CD14-positive monocyte (primary cell): ENCODE measurements around the gene ZSWIM3. TPM values are rescaled to one million over a fixed set of nuclear protein-coding genes. Genes with fewer than 3 reads are reported as not detected.

Source experiments
- DNase-seq, 3 donors: peaks; one replicate each; pipeline ENCODE4 v3.0.0-alpha.2; 2011 to 2022
- H2AFZ ChIP-seq: 2 replicates; pipeline ENCODE4 v1.6.0; 2012; ENCODE audit warnings: mild to moderate bottlenecking, low read depth, low read length, inconsistent platforms; ENCODE audit not compliant: insufficient read depth, poor library complexity, severe bottlenecking
- H3K27ac ChIP-seq, 2 donors: 1 replicate in 1 of 2; 2 replicates in 1 of 2; pipeline ENCODE4 v1.5.1; 2012 to 2013; ENCODE audit warnings: low read length in 2 of 2, control low read depth in 1 of 2, inconsistent platforms in 1 of 2, low read depth in 1 of 2, mild to moderate bottlenecking in 1 of 2
- H3K27me3 ChIP-seq, 2 donors: one replicate each; pipeline versions ENCODE4 v1.6.0 to v1.6.1; 2011 to 2013; ENCODE audit warnings: low read length in 2 of 2; ENCODE audit not compliant: control insufficient read depth in 2 of 2, insufficient read depth in 2 of 2
- H3K36me3 ChIP-seq, 2 donors: replicated peaks in 1 of 2; 1 replicate in 1 of 2; 2 replicates in 1 of 2; pipeline versions ENCODE4 v1.5.1 to v1.6.1; 2012 to 2013; ENCODE audit warnings: low read length in 2 of 2, control low read depth in 1 of 2, inconsistent platforms in 1 of 2, mild to moderate bottlenecking in 1 of 2; ENCODE audit not compliant: insufficient read depth in 2 of 2, control insufficient read depth in 1 of 2
- H3K4me1 ChIP-seq, 2 donors: 1 replicate in 1 of 2; 2 replicates in 1 of 2; pipeline versions ENCODE4 v1.5.1 to v1.6.1; 2012 to 2013; ENCODE audit warnings: low read length in 2 of 2, control low read depth in 1 of 2, inconsistent platforms in 1 of 2, mild to moderate bottlenecking in 1 of 2, moderate library complexity in 1 of 2; ENCODE audit not compliant: insufficient read depth in 2 of 2, control insufficient read depth in 1 of 2
- H3K4me2 ChIP-seq: replicated peaks from 2 replicates; pipeline ENCODE3; 2012; ENCODE audit warnings: low read length, moderate library complexity, mild to moderate bottlenecking; ENCODE audit not compliant: poor library complexity, severe bottlenecking; ENCODE audit errors: extremely low read depth
- H3K4me3 ChIP-seq, 3 experiments: fragments of 200-600 bp in 1 of 3; sonication (generic) in 1 of 3; replicated peaks in 1 of 3; 1 replicate in 2 of 3; 2 replicates in 1 of 3; pipeline ENCODE4 v1.5.1; 2011 to 2013; ENCODE audit warnings: low read length in 3 of 3, mild to moderate bottlenecking in 3 of 3, control low read depth in 2 of 3, low read depth in 2 of 3, inconsistent platforms in 1 of 3, moderate library complexity in 1 of 3
- H3K79me2 ChIP-seq: 2 replicates; pipeline ENCODE4 v1.6.0; 2012; ENCODE audit warnings: mild to moderate bottlenecking, control low read depth, inconsistent platforms, low read length, moderate library complexity; ENCODE audit not compliant: insufficient read depth
- H3K9ac ChIP-seq: 2 replicates; pipeline ENCODE4 v1.6.0; 2017; ENCODE audit warnings: low read length, mild to moderate bottlenecking; ENCODE audit not compliant: insufficient read depth, poor library complexity, severe bottlenecking
- H3K9me3 ChIP-seq, 2 donors: replicated peaks in 1 of 2; 1 replicate in 1 of 2; 2 replicates in 1 of 2; pipeline versions ENCODE4 v1.5.1 to v1.6.1; 2012 to 2013; ENCODE audit warnings: low read length in 2 of 2, control low read depth in 1 of 2; ENCODE audit not compliant: control insufficient read depth in 1 of 2, insufficient read depth in 1 of 2
- H4K20me1 ChIP-seq: 2 replicates; pipeline ENCODE4 v1.6.0; 2012; ENCODE audit warnings: mild to moderate bottlenecking, low read length, control low read depth, moderate library complexity; ENCODE audit not compliant: insufficient read depth
- H3K27ac Mint-ChIP-seq, 7 donors: one replicate each; pipeline ENCODE4 v1.8.0; 2020; ENCODE audit warnings: mild to moderate bottlenecking in 7 of 7, mixed read lengths in 7 of 7, moderate library complexity in 6 of 7, inconsistent platforms in 2 of 7
- H3K27me3 Mint-ChIP-seq, 3 donors: one replicate each; pipeline ENCODE4 v1.8.0; 2021 to 2022; ENCODE audit warnings: low read depth in 3 of 3, mild to moderate bottlenecking in 3 of 3, mixed read lengths in 3 of 3, moderate library complexity in 3 of 3, inconsistent platforms in 1 of 3
- H3K36me3 Mint-ChIP-seq, 2 donors: one replicate each; pipeline ENCODE4 v1.8.0; 2020; ENCODE audit warnings: mixed read lengths in 2 of 2, inconsistent platforms in 1 of 2, mild to moderate bottlenecking in 1 of 2
- H3K4me1 Mint-ChIP-seq: one replicate; pipeline ENCODE4 v1.8.0; 2020; ENCODE audit warnings: mild to moderate bottlenecking, mixed read lengths
- H3K4me3 Mint-ChIP-seq, 2 donors: one replicate each; pipeline ENCODE4 v1.8.0; 2020; ENCODE audit warnings: mild to moderate bottlenecking in 2 of 2, mixed read lengths in 2 of 2, moderate library complexity in 1 of 2
- H3K9me3 Mint-ChIP-seq, 7 donors: one replicate each; pipeline ENCODE4 v1.8.0; 2020 to 2022; ENCODE audit warnings: mixed read lengths in 7 of 7, mild to moderate bottlenecking in 6 of 7, moderate library complexity in 6 of 7, inconsistent platforms in 2 of 7
- CTCF ChIP-seq: fragments of 200-600 bp; IDR thresholded peaks from one replicate; pipeline ENCODE4 v1.8.0; 2022; ENCODE audit warnings: antibody characterized with exemption, mild to moderate bottlenecking
- WGBS: methylation state at CpG from one replicate; pipeline ENCODE4 v1.1.5; 2013; ENCODE audit warnings: missing lambda C conversion rate; ENCODE audit not compliant: insufficient coverage; 5-methylcytosine and 5-hydroxymethylcytosine counted together
- intact Hi-C, 2 donors: fragments of 100-400 bp; cut with micrococcal nuclease; formaldehyde crosslinking; loops; one replicate each; pipeline versions ENCODE4 v1.15.0 to v1.15.1; 2023
- polyA plus RNA-seq, 3 donors: library from polyadenylated mRNA; depleted of rRNA in 1 of 3; unstranded in 2 of 3; stranded (reverse) in 1 of 3; fragments of 300-500 nt in 2 of 3; fragments of >200 nt in 1 of 3; fragmentation: Illumina TruSeq in 2 of 3; gene quantifications; 1 replicate in 2 of 3; 2 replicates in 1 of 3; pipeline ENCODE4 v1.2.3, GENCODE V29; 2012 to 2021

Gene ZSWIM3
- polyA plus RNA-seq, 3 donors, result 0.29 to 1.5 (median 0.64) TPM

- Mint-ChIP-seq H3K4me1 (peaks cover 30% of the 10 kb centered on the region), H3K27ac (no peak overlapping the region), H3K36me3 (peaks cover 4 to 12% of the 10 kb centered on the region in 2 donors), H3K27me3 (peaks cover 0 to 1% (median 0%) of the 10 kb centered on the region in 3 donors), H3K4me3 (no peak overlapping the region), H3K9me3 (no peaks in the 10 kb centered on the region)
- TF ChIP-seq CTCF, result no peak
- DNase-seq, result no peak
- WGBS, result 100% methylated on average over 2 of the region's 5 CpGs
- Histone ChIP-seq H3K4me2 (no peak overlapping the region), H3K36me3 (peaks cover 2 to 3% of the 10 kb centered on the region in 2 donors), H3K9me3 (no peaks in the 10 kb centered on the region), H4K20me1 (no peaks in the 10 kb centered on the region), H3K27ac (no peak overlapping the region), H3K9ac (no peak overlapping the region), H3K79me2 (peaks cover 46% of the 10 kb centered on the region), H3K4me1 (peaks cover 19 to 26% of the 10 kb centered on the region in 2 donors), H3K27me3 (no peaks in the 10 kb centered on the region), H3K4me3 (no peak overlapping the region), H2AFZ (no peak overlapping the region)
- intact Hi-C loops, result loop anchor here in 1 of 2 donors (5.0 kb wide), 1 partner anchor 32 kb away; the partner anchor contains the start of genes CTSA and NEURL2
Observed at GRCh38 chr20:45859916-45860315, 2.5 kb downstream of the ZSWIM3 start.

- peaks cover 0 to 1% (median 0%) of the 10 kb centered on the region in 3 donors for H3K27me3 Mint-ChIP-seq
- H3K9ac ChIP-seq, result no peak overlapping the region
- intact Hi-C loops, result no loop called here
- no peaks in the 10 kb centered on the region for H3K27me3 ChIP-seq
- no peaks in the 10 kb centered on the region for H3K9me3 Mint-ChIP-seq
- H3K4me1 ChIP-seq, result peaks cover 19 to 25% of the 10 kb centered on the region in 2 donors
- 87% methylated on average over 5 of the region's 7 CpGs for WGBS
- no peak for DNase-seq
- no peak overlapping the region for H2AFZ ChIP-seq
- H4K20me1 ChIP-seq, result no peaks in the 10 kb centered on the region
- H3K36me3 Mint-ChIP-seq, result peaks cover 2 to 9% of the 10 kb centered on the region in 2 donors
- no peaks in the 10 kb centered on the region for H3K36me3 ChIP-seq
- H3K79me2 ChIP-seq, result peaks cover 39% of the 10 kb centered on the region
- TF ChIP-seq CTCF, result no peak
- H3K4me3 ChIP-seq, result no peak overlapping the region
- H3K4me3 Mint-ChIP-seq, result no peak overlapping the region
- no peak overlapping the region for H3K27ac ChIP-seq
- peaks cover 30% of the 10 kb centered on the region for H3K4me1 Mint-ChIP-seq
- H3K27ac Mint-ChIP-seq, result no peak overlapping the region
- no peaks in the 10 kb centered on the region for H3K9me3 ChIP-seq
- H3K4me2 ChIP-seq, result no peak overlapping the region
Observed at GRCh38 chr20:45860560-45861220, 3.3 kb downstream of the ZSWIM3 start.
